RWPE1 (cell line): ENCODE measurements around the gene TCEA2.

Experiments
- CTCF ChIA-PET: fragments of 350-600 bp; sonication (Branson Sonifier 250); formaldehyde crosslinking; extraction: SDS; loops from one replicate; lab custom pipeline; 2021; lab: Yijun Ruan, JAX
- POLR2A ChIA-PET: fragments of 400-600 bp; formaldehyde crosslinking; extraction: SDS; loops from one replicate; lab custom pipeline; 2020; ENCODE audit warnings: antibody characterized with exemption; ENCODE audit not compliant: low non-redundant PET; lab: Yijun Ruan, JAX
- DNase-seq: peaks from one replicate; pipeline ENCODE4 v3.0.0; 2012; ENCODE audit warnings: low spot score
- H3K27ac ChIP-seq: fragments of 450-650 bp; 2 replicates; pipeline ENCODE4 v1.5.1; 2017
- CTCF ChIP-seq: fragments of 450-650 bp; conservative IDR thresholded peaks from 2 replicates; pipeline ENCODE4 v1.5.1; 2017; ENCODE audit warnings: low read depth, mild to moderate bottlenecking

TCEA2 gene

DNA sequence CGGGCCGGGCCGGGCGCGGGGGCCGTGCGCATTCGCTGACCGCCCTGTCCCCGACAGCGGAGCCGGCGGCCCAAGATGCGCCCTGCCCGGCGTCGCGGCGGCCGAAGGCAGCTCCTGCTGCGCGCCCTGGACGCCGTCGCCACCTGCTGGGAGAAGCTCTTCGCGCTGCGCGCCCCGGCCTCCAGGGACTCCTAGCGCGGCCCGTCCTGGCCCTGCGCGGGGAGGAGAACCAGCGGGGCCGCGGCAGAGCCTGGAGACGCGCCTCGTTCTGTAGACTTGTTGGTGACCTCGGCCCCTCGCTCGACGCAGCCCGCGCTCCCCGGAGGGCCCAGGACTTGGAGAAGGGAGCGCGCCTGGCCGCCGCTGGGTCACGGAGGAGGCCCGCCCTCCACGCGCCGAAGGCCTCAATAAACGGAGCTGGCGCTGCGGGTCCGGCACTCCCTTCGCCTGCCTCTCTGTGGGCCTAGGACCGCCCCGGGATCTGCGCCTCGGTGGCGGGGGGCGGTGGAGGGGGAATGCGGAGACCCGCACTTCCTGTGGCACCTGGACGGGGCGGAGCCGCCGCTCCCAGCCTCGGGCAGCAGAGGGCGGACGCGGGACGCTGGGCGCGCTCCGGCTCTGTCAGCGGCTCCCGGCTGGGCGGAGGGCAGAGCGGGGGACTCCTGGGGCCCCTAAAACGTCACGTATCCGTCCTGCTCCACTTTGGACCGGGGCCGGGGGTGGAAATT lies 24.3 kb upstream of the TCEA2 start:
- peak overlapping the region; percentile 58 for H3K27ac ChIP-seq
- peak; percentile 88 for DNase-seq
- ChIA-PET POLR2A (interaction anchor here (0.6 to 1.6 kb wide), 4 partner anchors 11 to 31 kb away, joined by 3 to 5 read pairs (median 3); partner anchors contain the start of gene TCEA2), CTCF (interaction anchor here (0.5 to 6.4 kb wide), 57 partner anchors 8 to 779 kb away, joined by 3 to 98 read pairs (median 5); partner anchors contain the start of genes OPRL1, PCMTD2, PPDPF and RGS19)
- peak; percentile 97 for TF ChIP-seq CTCF

DNA sequence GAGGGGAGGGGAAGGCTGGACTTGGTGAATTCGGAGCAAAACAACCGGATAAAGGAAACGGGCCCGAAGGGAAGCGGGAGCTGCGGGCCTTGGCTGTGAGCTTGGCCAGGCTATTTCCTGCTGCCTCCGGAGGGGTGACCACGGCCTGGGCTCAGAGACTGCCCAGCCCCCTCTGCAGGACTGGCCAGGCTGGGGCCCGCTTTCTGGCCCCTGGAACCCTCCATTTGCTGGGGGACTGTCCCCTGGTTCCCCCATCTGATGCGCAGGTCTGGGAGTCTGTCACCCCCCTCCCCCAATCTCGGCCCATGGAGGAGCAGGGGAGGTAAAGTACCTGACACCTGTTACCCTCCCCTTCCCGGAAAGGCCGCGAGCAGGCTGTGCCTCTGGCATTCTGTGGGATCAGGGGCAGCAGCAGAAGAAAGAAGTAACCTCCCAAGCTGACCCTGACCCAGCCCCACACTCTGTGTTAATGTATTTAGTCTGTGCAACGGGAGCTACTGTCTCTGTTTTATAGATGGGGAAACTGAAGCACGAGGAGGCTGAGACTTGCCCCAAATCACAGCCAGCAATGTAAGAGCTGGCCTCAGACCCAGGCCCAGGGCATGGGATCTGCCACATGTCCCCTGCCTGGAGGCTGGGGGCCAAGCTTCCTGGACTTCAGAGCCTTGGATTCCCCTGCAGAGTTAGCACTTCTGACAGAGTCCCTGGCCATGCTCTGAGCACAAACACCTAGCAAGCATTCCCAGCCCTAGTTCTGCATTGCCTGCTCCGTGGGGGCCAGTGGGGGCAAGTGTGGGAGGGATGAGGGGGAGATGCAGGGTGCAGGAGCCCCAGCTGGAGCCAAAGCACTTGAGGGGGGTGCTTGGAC lies 23.5 kb upstream of the TCEA2 start:
- H3K27ac ChIP-seq = peak overlapping the region; percentile 58
- POLR2A ChIA-PET = interaction anchor here (0.6 to 1.6 kb wide), 3 partner anchors 12 to 32 kb away, joined by 3 to 5 read pairs (median 3); partner anchors contain the start of gene TCEA2
- TF ChIP-seq CTCF = no peak
- no peak for DNase-seq
- CTCF ChIA-PET = interaction anchor here (0.5 to 6.4 kb wide), 37 partner anchors 8 to 709 kb away, joined by 3 to 98 read pairs (median 5); partner anchors contain the start of genes OPRL1, PPDPF, RGS19 and SOX18

DNA sequence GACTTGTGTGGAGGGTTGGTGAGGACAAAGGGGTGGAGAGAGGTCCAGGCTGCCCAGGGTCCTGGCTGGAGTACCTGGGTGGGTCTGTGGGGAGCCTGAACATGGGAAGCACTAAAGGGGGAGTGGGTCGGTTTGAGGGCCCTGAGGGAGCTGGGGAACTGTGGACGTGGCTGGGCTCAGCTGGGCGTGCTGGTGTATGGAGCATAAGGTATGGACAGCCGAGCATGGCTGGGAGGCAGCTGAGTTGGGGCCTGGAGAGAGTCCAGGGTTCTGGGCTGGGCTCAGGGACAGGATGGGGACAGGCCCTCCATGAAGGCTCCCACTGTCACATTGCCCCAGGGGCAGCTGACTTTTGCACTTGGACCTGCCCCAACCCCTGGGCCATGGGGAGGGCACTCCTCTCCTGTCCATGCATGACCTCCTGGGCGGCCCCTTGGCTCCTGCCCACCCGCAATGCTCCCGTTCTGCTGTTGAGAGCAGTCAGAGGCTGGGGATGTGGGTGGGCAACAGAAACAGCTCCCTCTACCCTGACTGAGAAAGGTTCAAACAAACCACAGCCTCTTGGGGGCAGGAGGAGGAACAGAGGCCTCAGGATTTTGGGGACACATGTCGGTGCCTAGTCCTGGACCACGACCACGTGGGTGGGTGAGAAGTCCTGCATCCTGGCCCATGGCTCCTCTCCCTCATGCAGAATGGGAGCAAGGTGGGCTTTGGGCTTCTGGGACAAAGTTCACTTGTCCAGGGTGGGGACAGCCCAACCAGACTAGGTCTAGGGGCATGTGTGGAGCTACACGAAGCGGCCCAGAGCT lies 22.6 kb upstream of the TCEA2 start:
- ChIA-PET CTCF (interaction anchor here (0.5 to 6.4 kb wide), 11 partner anchors 12 to 359 kb away, joined by 3 to 98 read pairs (median 13); partner anchors contain the start of gene TCEA2), POLR2A (no interaction called here)
- DNase-seq = no peak
- peak overlapping the region; percentile 58 for H3K27ac ChIP-seq
- TF ChIP-seq CTCF = no peak

DNA sequence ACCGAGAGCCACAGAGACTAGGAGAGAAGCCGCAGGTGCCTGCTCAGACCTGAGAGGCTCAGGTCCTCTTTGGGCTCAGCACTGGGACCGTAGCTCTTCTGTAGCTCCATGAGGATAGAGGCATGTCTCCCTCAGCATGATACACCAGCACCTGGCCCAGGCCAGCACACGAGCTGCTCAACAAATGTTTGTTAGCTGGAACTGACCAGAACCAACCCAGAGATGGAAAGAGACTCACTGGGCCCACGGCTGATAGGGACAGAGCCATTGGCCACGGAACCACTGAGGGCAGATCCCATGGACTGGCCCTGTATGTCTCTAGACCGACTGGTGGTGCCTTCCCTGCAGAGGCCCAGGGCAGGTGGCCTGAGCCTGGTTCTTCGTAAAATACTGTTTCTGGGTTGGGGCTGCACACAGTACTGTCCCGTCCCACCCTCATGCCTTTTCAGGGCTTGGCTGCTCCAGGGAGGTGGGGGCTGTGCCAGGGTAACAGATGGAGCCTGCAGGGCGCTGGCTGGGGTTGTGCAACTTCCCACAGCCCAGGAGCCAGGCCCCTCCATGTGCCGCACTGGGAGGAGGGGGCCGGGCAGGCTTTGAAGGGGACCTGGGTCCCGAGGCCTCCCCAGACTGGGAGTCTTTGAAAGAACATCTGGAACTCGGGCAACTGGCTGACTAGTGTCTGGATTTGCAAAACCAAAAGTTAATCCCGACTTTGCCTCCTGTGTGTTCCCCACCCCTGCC lies 21.8 kb upstream of the TCEA2 start:
- H3K27ac ChIP-seq = peak overlapping the region; percentile 58
- ChIA-PET CTCF (interaction anchor here (0.7 to 6.4 kb wide), 4 partner anchors 12 to 80 kb away, joined by 4 to 98 read pairs (median 74); partner anchors contain the start of gene TCEA2), POLR2A (interaction anchor here (0.7 kb wide), 1 partner anchor 19 kb away, joined by 5 read pairs; no protein-coding TSS in a partner anchor)
- no peak for TF ChIP-seq CTCF
- no peak for DNase-seq

GRCh38 chr20:64041781-64042053 lies 21.3 kb upstream of the TCEA2 start:
- no peak for TF ChIP-seq CTCF
- peak overlapping the region; percentile 58 for H3K27ac ChIP-seq
- ChIA-PET CTCF (no interaction called here), POLR2A (interaction anchor here (0.7 kb wide), 1 partner anchor 19 kb away, joined by 5 read pairs; no protein-coding TSS in a partner anchor)
- DNase-seq = no peak
